ENCODE measurements around the gene PRRC2C.

GRCh38 chr1:171636141-171636540 lies 150.8 kb downstream of the PRRC2C start:
- TF ChIP-seq ZC3H4 (CRISPR knock-in tag; IDR thresholded peaks at IDR 0.05; ENCODE audit: borderline replicate concordance): no peak
- no peak for TF ChIP-seq PREB (CRISPR knock-in tag; IDR thresholded peaks at IDR 0.05)
- no peak for TF ChIP-seq MYC (CRISPR knock-in tag; IDR thresholded peaks at IDR 0.05; ENCODE audit: borderline replicate concordance)
- no peak for TF ChIP-seq TAF1 (CRISPR knock-in tag; IDR thresholded peaks at IDR 0.05)

Measured in HepG2 (cell line).